NK-92 treated with Interleukin-12 subunit alpha and Interleukin-12 subunit beta, amount 100 ng/mL, for 24 hours (cell line): Measurements from ENCODE around the gene PRDM15.
"Not testable (repeated sequence)": the region's sequence is repeated elsewhere in the genome, so short reads cannot be mapped to it uniquely, and the experiment has no call there.

ENCODE experiments used
- DNase-seq: peaks from one replicate; lab custom pipeline; 2025; lab: John Stamatoyannopoulos, UW

Gene PRDM15

DNA sequence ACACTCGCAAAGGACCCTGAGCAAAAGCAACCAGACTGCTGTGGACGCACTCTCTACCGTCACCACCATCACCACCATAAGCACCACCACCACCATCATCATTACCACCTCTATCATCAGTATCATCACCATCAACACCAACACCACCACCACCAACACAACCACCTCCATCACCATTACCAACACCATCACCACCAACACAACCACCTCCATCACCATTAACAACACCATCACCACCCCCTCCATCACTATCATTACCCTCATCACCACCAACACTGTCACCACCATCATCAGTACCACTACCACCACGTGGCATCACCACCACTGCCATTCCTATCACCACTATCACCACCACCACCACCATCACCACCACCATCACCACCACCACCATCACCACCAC is 73.5 kb downstream of the PRDM15 start:
- no peak for DNase-seq

DNA sequence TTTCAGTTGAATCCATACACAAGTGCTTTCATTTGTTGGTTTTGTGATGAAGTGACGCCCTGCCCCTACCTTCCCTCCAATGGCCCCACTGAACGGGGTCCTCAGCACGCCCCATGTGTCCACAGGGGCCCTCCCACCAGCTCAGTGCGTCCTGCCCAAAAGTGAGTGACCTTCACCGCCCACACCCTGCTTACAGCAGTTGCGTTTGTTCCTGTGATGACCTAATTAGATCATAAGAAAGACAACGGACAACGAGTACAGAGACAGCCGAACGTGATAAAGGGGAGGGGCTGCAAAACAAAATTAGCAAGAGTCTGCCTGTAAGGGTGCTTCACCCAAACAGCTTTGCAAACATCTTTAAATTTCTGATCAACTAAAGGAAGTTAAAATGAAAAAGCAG is 74.1 kb downstream of the PRDM15 start:
- no peak for DNase-seq

DNA sequence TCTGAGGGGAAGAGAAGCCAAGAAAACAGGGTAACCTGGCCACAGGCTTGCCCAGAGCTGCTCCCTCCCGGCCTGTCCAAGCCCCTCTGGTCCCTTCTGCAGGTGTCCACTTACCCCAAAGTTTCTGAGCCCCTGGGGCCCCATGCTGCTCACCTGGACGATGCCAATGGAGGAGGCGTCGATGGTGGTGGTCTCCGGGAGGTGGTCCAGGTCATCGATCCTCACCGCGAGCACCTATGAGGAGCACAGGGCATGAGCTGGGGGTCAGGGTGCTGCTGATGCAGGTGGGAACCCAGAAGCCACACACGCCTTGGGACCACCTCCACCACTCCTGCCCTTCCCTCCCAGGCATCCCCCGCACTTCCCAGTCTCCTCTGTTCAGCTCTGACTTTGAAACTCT is 74.8 kb downstream of the PRDM15 start:
- DNase-seq, result no peak

GRCh38 chr21:41803316-41803715 is 75.8 kb downstream of the PRDM15 start:
- no peak for DNase-seq

GRCh38 chr21:41802684-41803083 is 76.5 kb downstream of the PRDM15 start:
- DNase-seq, result no peak

- DNase-seq, result no peak
Measured at GRCh38 chr21:41802198-41802584, 77.0 kb downstream of the PRDM15 start.

DNA sequence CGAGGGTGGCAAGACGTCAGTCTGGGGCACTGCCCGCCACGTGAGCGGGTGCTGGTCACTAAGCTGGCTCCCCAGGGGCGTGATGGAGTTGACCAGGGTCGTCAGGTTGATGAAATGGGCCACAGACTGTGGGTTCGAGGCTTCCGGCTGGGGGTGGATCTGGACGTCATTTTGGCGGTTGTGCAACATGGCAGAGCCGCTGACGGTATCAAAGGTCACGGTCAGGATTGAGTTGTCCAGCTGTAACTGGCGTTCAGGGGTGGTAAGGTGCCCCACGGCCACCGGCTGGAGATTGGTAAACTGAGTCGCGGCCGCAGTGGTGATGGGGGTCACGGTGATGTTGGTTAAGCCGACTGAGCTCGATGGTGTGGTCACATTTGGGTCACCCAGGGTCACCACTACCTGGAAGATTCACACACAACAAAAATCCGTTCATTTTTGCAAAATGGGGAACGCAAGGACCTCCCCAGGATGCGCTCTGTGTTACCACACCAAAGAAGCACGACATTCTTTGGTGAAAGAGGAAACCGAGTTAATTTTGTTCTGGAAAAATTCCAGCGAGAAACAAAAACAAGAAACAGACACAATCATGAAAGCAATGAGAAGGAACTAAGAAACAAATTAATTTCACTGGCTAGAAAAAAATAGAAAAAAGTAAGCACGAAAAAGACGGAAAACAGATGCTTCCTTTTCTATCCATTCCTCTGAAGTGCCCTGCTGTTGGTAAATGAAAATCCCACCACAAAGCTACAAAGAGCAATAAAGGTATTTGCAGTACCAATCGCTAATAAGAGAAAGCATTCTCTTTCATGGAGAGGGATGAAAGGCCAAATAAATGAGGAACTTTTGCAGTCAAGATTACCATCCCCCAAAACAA is 77.6 kb downstream of the PRDM15 start:
- no peak for DNase-seq

- no peak for DNase-seq
Measured at GRCh38 chr21:41800425-41801320, 78.5 kb downstream of the PRDM15 start.

DNA sequence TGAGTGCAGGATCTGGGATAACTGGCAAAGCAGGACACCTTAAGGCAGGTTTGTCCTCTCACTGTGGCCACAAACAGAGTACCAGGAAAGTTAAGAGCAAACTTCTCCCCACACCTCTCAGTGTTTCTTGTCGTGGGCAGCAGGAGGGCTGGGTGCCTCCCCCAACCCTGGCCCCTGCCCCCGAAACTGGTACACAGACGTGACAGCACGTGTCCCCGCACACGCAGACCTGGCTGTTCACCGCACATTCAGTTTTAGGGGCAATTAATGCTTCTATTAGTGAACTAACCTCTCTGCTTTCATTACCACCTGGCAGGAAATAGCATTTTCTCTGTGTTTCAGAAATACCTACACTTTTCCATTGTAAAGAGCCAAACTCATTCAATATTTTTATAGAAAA is 79.4 kb downstream of the PRDM15 start:
- DNase-seq, result no peak

GRCh38 chr21:41798326-41798725 is 80.8 kb downstream of the PRDM15 start:
- DNase-seq, result no peak

DNA sequence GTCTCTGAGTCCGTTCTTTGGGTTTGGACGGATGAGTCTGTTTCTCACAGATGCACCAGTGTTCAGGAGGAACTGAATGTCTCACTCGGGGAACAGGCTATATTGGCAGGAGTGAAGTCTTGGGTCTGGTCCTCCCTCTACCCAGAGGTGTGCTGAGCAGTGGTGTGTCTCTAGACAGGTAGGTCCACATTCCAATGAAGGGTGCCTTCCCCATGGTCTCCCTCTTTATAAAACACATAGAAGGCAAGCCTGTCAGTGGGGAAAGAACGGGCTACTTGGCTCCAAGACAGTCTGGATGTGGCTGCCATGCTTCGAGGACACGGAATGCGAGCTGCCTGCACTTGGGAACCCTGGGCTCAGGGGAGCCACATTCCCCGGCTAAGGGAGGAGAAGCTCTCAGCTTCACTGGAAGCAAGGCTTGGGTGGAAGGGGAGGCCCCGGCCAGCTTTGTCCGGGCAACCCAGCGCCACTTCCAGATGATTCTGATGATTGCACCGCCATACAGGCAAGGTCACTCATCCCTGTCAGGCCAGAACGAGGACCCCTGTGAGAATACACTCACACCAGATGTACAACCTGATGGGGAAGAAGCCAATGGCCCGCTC is 82.6 kb downstream of the PRDM15 start:
- no peak for DNase-seq

DNA sequence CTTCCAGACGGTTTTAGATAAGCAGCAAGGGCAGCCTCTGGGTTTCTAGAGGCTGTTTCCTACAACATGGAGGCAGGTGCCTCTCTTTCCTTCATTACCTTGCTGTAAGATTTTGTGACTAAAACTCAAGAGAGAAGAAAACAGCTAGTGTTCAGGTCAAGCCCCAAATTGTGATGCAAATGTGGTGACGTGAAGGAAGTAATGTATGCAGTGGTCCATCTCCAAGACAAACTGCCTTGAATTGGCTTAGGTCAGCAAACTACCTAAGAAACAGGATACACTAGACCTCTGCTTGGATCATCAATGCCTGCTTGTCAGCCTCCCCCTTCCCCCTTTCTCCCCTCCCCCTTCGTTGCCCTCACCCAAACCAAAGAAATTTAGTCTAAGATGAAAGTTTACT is 83.4 kb downstream of the PRDM15 start:
- DNase-seq, result no peak

GRCh38 chr21:41794600-41794999 is 84.5 kb downstream of the PRDM15 start:
- no peak for DNase-seq

GRCh38 chr21:41792711-41793110 is 86.4 kb downstream of the PRDM15 start:
- DNase-seq, result no peak

GRCh38 chr21:41786509-41786987 is 92.6 kb downstream of the PRDM15 start:
- DNase-seq, result no peak

GRCh38 chr21:41785262-41785661 is 93.9 kb downstream of the PRDM15 start:
- not testable (repeated sequence) for DNase-seq

GRCh38 chr21:41784456-41785102 is 94.6 kb downstream of the PRDM15 start:
- DNase-seq, result no peak

- no peak for DNase-seq
Measured at GRCh38 chr21:41783476-41784180, 95.5 kb downstream of the PRDM15 start.

DNA sequence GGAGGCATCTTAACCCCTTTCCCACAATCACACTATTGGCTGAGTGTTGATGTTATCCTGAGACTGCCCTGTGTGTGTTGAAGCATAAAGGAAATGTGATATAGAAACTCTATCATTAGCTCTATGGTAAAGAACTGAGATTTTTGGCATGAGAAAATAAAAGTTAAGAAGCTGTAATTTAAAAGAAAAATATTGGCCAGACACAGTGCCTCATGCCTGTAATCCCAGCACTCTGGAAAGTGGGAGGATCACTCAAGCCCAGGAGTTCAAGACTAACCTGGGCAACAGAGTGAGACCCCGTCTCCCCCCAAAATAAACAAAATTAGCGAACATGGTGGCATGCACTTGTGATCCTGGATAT is 98.1 kb downstream of the PRDM15 start:
- DNase-seq, result no peak

DNA sequence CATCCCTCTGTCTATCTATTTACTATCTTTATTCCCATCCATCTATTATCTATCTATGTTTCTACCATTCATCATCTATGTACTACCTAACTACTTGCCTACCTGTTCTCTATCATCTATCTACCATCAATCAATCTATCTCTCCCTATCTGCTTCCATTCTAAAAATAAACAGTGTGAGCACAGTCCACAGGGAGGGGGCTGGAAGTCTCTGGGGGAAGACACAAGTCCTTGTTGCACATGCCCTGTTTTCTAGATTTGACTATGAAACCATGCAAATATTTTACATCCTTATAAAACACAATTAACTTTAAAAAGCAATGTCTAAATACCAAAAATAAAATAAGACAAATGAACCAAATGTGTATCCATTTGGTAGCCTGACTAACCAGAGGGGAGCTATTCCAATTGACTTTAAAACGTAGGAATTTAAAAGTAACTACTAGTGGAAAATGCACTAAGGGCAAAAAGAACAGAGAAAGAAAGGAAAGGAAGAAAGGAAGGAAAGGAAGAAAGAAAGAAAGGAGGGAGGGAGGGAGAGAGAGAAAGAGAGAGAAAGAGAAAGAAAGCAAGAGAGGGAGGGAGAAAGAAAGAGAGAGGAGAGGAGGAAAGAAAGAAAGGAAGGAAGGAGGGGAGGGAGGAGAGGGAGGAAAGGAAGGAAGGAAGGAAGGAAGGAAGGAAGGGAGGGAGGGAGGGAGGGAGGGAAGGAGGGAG is 98.7 kb downstream of the PRDM15 start:
- DNase-seq, result no peak

GRCh38 chr21:41779659-41780058 is 99.5 kb downstream of the PRDM15 start:
- no peak for DNase-seq
